HCT116 (cell line): ENCODE measurements around the gene SORL1. TPM values are rescaled to one million over a fixed set of nuclear protein-coding genes. Genes with fewer than 3 reads are reported as not detected.

Experiments
- ATAC-seq: fragments of 200-7000 bp; cut with Tn5 transposase; 2 replicates; pipeline ENCODE4 v1.9.1; 2020; ENCODE audit warnings: mild to moderate bottlenecking, moderate library complexity
- BruUV-seq: library from RNA; stranded (reverse); fragments of 400-500 nt; replicated peaks from 2 replicates; lab custom pipeline; 2021; lab: Mats Ljungman, UMichigan
- CTCF ChIA-PET: fragments of 300-600 bp; sonication (Branson Sonifier 250); formaldehyde crosslinking; loops from one replicate; lab custom pipeline; 2021; ENCODE audit warnings: antibody characterized with exemption; lab: Charles Lee
- POLR2A ChIA-PET: fragments of 300-600, 350-600 bp; sonication (Branson Sonifier 250); formaldehyde crosslinking; loops from one replicate; lab custom pipeline; 2021; ENCODE audit warnings: antibody characterized with exemption; lab: Charles Lee
- RAD21 ChIA-PET, 2 experiments: fragments of 300-600 bp; sonication (Branson Sonifier 250); formaldehyde crosslinking; loops; one replicate each; lab custom pipeline; 2023; ENCODE audit warnings: low total read pairs in 2 of 2; ENCODE audit not compliant: uncharacterized antibody in 2 of 2, unreplicated experiment in 2 of 2, low non-redundant PET in 1 of 2; lab: Charles Lee
- DNase-seq: peaks from one replicate; pipeline ENCODE4 v3.0.0-alpha.2; 2010; ENCODE audit warnings: low read depth, low spot score
- H2AFZ ChIP-seq: fragments of 200-600 bp; shearing (Covaris generic), sonication (generic); 2 replicates; pipeline ENCODE4 v1.6.1; 2017; ENCODE audit warnings: low read depth, mixed run types, mixed read lengths, antibody characterized with exemption, low read length; ENCODE audit not compliant: poor library complexity, severe bottlenecking
- H3K27ac ChIP-seq: 2 replicates; pipeline ENCODE4 v1.5.1; 2012; ENCODE audit warnings: low read depth, low read length
- H3K27me3 ChIP-seq: fragments of 200-600 bp; sonication (generic); 2 replicates; pipeline ENCODE4 v1.6.1; 2016; ENCODE audit warnings: mixed run types, low read length, mixed read lengths; ENCODE audit not compliant: insufficient read depth
- H3K36me3 ChIP-seq, 2 experiments: fragments of 200-500 bp in 1 of 2; fragments of 200-600 bp in 1 of 2; sonication (Bioruptor generic) in 1 of 2; sonication (generic) in 1 of 2; 2 replicates each; pipeline versions ENCODE4 v1.5.1 to v1.6.1; 2014 to 2016; ENCODE audit warnings: low read length in 2 of 2, inconsistent platforms in 1 of 2, mixed read lengths in 1 of 2, mixed run types in 1 of 2; ENCODE audit not compliant: insufficient read depth in 2 of 2, control insufficient read depth in 1 of 2
- H3K4me1 ChIP-seq, 2 experiments: fragments of 200-600 bp in 1 of 2; sonication (generic) in 1 of 2; 2 replicates each; pipeline versions ENCODE4 v1.5.1 to v1.6.1; 2012 to 2017; ENCODE audit warnings: low read length in 2 of 2, inconsistent platforms in 1 of 2, mild to moderate bottlenecking in 1 of 2, mixed read lengths in 1 of 2, mixed run types in 1 of 2, moderate library complexity in 1 of 2; ENCODE audit not compliant: insufficient read depth in 2 of 2, control insufficient read depth in 1 of 2
- H3K4me2 ChIP-seq: fragments of 200-600 bp; sonication (generic); 2 replicates; pipeline ENCODE4 v1.6.1; 2017; ENCODE audit warnings: mixed run types, low read length, mixed read lengths
- H3K4me3 ChIP-seq, 2 experiments: fragments of 200-600 bp in 1 of 2; sonication (generic) in 1 of 2; replicated peaks in 1 of 2; 2 replicates each; pipeline ENCODE4 v1.5.1; 2011 to 2016; ENCODE audit warnings: low read length in 2 of 2, control low read depth in 1 of 2, low read depth in 1 of 2, mild to moderate bottlenecking in 1 of 2, mixed read lengths in 1 of 2, mixed run types in 1 of 2
- H3K79me2 ChIP-seq: fragments of 200-600 bp; sonication (generic); 2 replicates; pipeline ENCODE4 v1.6.1; 2017; ENCODE audit warnings: mild to moderate bottlenecking, mixed run types, low read length, moderate library complexity, mixed read lengths; ENCODE audit not compliant: insufficient read depth
- H3K9ac ChIP-seq: fragments of 200-600 bp; sonication (generic); 2 replicates; pipeline ENCODE4 v1.6.1; 2016; ENCODE audit warnings: low read length, mixed read lengths
- H3K9me2 ChIP-seq: fragments of 200-600 bp; sonication (generic), shearing (Covaris generic); 2 replicates; pipeline ENCODE4 v1.6.1; 2017; ENCODE audit warnings: mixed run types, mild to moderate bottlenecking, moderate library complexity; ENCODE audit not compliant: insufficient read depth
- H3K9me3 ChIP-seq, 2 experiments: fragments of 200-500 bp in 1 of 2; fragments of 200-600 bp in 1 of 2; sonication (Bioruptor generic) in 1 of 2; sonication (generic) in 1 of 2; 2 replicates each; pipeline ENCODE4 v1.6.1; 2014 to 2017; ENCODE audit warnings: low read length in 2 of 2, mixed read lengths in 2 of 2, inconsistent platforms in 1 of 2, low read depth in 1 of 2, mild to moderate bottlenecking in 1 of 2, mixed run types in 1 of 2, moderate library complexity in 1 of 2; ENCODE audit not compliant: control insufficient read depth in 1 of 2, insufficient read depth in 1 of 2
- H4K20me1 ChIP-seq: fragments of 200-600 bp; sonication (generic), shearing (Covaris generic); 2 replicates; pipeline ENCODE4 v1.6.1; 2017; ENCODE audit warnings: mixed run types, mild to moderate bottlenecking, moderate library complexity; ENCODE audit not compliant: insufficient read depth
- ATF3 ChIP-seq: IDR thresholded peaks from 2 replicates; pipeline ENCODE4 v1.6.1; 2012
- CTCF ChIP-seq, 3 experiments: fragments of 200-600 bp in 1 of 3; sonication (generic) in 1 of 3; IDR thresholded peaks in 2 of 3; conservative IDR thresholded peaks in 1 of 3; 2 replicates each; pipeline ENCODE4 v1.5.1; 2012 to 2017; ENCODE audit warnings: low read depth in 2 of 3, low read length in 2 of 3, antibody characterized with exemption in 1 of 3, borderline replicate concordance in 1 of 3, control low read depth in 1 of 3, mild to moderate bottlenecking in 1 of 3, mixed read lengths in 1 of 3, mixed run types in 1 of 3, moderate library complexity in 1 of 3; ENCODE audit not compliant: insufficient read depth in 1 of 3
- JUND ChIP-seq: IDR thresholded peaks from 2 replicates; pipeline ENCODE4 v1.6.1; 2012
- MAX ChIP-seq: IDR thresholded peaks from 2 replicates; pipeline ENCODE4 v1.6.1; 2012
- POLR2AphosphoS5 ChIP-seq: IDR thresholded peaks from 2 replicates; pipeline ENCODE4 v1.6.1; 2011; ENCODE audit warnings: mild to moderate bottlenecking, low read depth, low read length, moderate library complexity
- RAD21 ChIP-seq: IDR thresholded peaks from 2 replicates; pipeline ENCODE4 v1.6.1; 2012; ENCODE audit warnings: low read depth, mild to moderate bottlenecking
- TCF7L2 ChIP-seq: IDR thresholded peaks from 2 replicates; pipeline ENCODE4 v1.7.0; 2011; ENCODE audit warnings: borderline replicate concordance, inconsistent platforms; ENCODE audit not compliant: insufficient read depth, insufficient read length; ENCODE audit errors: extremely low read depth
- YY1 ChIP-seq: IDR thresholded peaks from 2 replicates; pipeline ENCODE4 v1.6.1; 2011; ENCODE audit warnings: low read length, low read depth, moderate library complexity, mild to moderate bottlenecking; ENCODE audit not compliant: insufficient replicate concordance; ENCODE audit errors: extremely low read depth
- ZBTB33 ChIP-seq: IDR thresholded peaks from 2 replicates; pipeline ENCODE4 v1.6.1; 2011; ENCODE audit warnings: mild to moderate bottlenecking, low read length, moderate library complexity; ENCODE audit not compliant: insufficient replicate concordance; ENCODE audit errors: extremely low read depth
- ZFX ChIP-seq: fragments of 450-650 bp; IDR thresholded peaks from 2 replicates; pipeline ENCODE4 v1.6.1; 2017
- intact Hi-C: fragments of 100-400 bp; cut with micrococcal nuclease; formaldehyde crosslinking; loops from 2 replicates; pipeline ENCODE4 v1.10.0; 2022
- total RNA-seq: library from RNA; stranded (reverse); gene quantifications from one replicate; pipeline ENCODE4 v1.2.1, GENCODE V29; 2021; ENCODE audit not compliant: unreplicated experiment

SORL1 gene
- total RNA-seq, 1 experiment from 2014 or later, result 17.4 TPM

GRCh38 chr11:121429556-121429955, 22.6 kb upstream of the SORL1 start:
- ChIA-PET POLR2A (no interaction called here), CTCF (no interaction called here), RAD21 (no interaction called here)
- H3K9me2 ChIP-seq, result no peaks in the 10 kb centered on the region
- ATAC-seq, result no peak
- no peaks in the 10 kb centered on the region for H3K36me3 ChIP-seq
- intact Hi-C loops, result no loop called here
- H3K27me3 ChIP-seq, result no peaks in the 10 kb centered on the region
- no peak for TF ChIP-seq ATF3
- TF ChIP-seq JUND, result no peak
- no peak for TF ChIP-seq ZFX
- TF ChIP-seq MAX, result no peak
- no peak for TF ChIP-seq TCF7L2
- H3K4me2 ChIP-seq, result no peak overlapping the region
- H3K4me1 ChIP-seq, result peaks cover 0 to 8% of the 10 kb centered on the region in 2 experiments; a peak in 1 of 4 replicates
- no TSS peak for BruUV-seq
- H4K20me1 ChIP-seq, result no peaks in the 10 kb centered on the region
- no peak overlapping the region for H2AFZ ChIP-seq
- H3K79me2 ChIP-seq, result no peaks in the 10 kb centered on the region
- no peak overlapping the region for H3K4me3 ChIP-seq
- no peaks in the 10 kb centered on the region for H3K9me3 ChIP-seq
- DNase-seq, result no peak
- H3K27ac ChIP-seq, result no peak overlapping the region
- no peak overlapping the region for H3K9ac ChIP-seq

- no peak overlapping the region for H3K9ac ChIP-seq
- ChIA-PET CTCF (no interaction called here), POLR2A (interaction anchor here (0.6 kb wide), 1 partner anchor 9 kb away, joined by 4 read pairs; no protein-coding TSS in a partner anchor)
- no peaks in the 10 kb centered on the region for H3K9me2 ChIP-seq
- DNase-seq, result no peak
- H3K9me3 ChIP-seq, result no peaks in the 10 kb centered on the region
- H3K4me1 ChIP-seq, result peaks cover 0 to 4% of the 10 kb centered on the region in 2 experiments; a peak in 1 of 4 replicates
- BruUV-seq, result no TSS peak
- ATAC-seq, result no peak
- no peaks in the 10 kb centered on the region for H3K79me2 ChIP-seq
- intact Hi-C loops, result no loop called here
- H3K27ac ChIP-seq, result no peak overlapping the region
- peaks cover 16% of the 10 kb centered on the region; the same call in 1 of the 2 replicates for H3K27me3 ChIP-seq
- TF ChIP-seq POLR2AphosphoS5, result no peak
- no peak for TF ChIP-seq MAX
- no peak for TF ChIP-seq YY1
- no peak for TF ChIP-seq CTCF (IDR thresholded peaks at IDR 0.05 in 2 of 3, conservative IDR thresholded peaks at IDR 0.05 in 1 of 3; ENCODE audit: borderline replicate concordance in 1 of 3, insufficient read depth in 1 of 3, low read depth in 2 of 3, low read length in 2 of 3)
- TF ChIP-seq ZBTB33, result no peak
- no peak for TF ChIP-seq RAD21
- TF ChIP-seq, all 23 proteins: peak for 0
- Histone ChIP-seq H3K4me2 (no peak overlapping the region), H2AFZ (no peak overlapping the region), H3K4me3 (no peak overlapping the region), H3K36me3 (no peaks in the 10 kb centered on the region), H4K20me1 (no peaks in the 10 kb centered on the region)
- RAD21 ChIA-PET, result interaction anchor here in 1 of 2 experiments (0.5 kb wide), 1 partner anchor 14 kb away, joined by 3 read pairs; no protein-coding TSS in a partner anchor
Observed at GRCh38 chr11:121431820-121432526, 20.1 kb upstream of the SORL1 start.
